ENCODE measurements around the gene SUOX. TPM values are rescaled to one million over a fixed set of nuclear protein-coding genes. Genes with fewer than 3 reads are reported as not detected.
A peak's percentile ranks its signal among the peaks of the same experiment; 100 is the strongest.

Gene SUOX
- total RNA-seq, 2 experiments from 2014 or later = 2.9 to 3.4 TPM

GRCh38 chr12:56018356-56018755, 21.3 kb downstream of the SUOX start:
- ATAC-seq (no peak), DNase-seq (no peak)
- H3K9me3 Mint-ChIP-seq (ENCODE audit: low read depth) = no peaks in the 10 kb centered on the region
- ChIA-PET CTCF (interaction anchor here (0.7 to 2.6 kb wide), 4 partner anchors 9 to 33 kb away, joined by 3 to 7 read pairs (median 4); no protein-coding TSS in a partner anchor), POLR2A (no interaction called here)
- intact Hi-C loops (cut with DNase I, micrococcal nuclease) = no loop called here
- no peak overlapping the region for H3K27ac Mint-ChIP-seq
- peaks cover 7% of the 10 kb centered on the region for H3K36me3 Mint-ChIP-seq (ENCODE audit: low read depth)
- H3K4me1 Mint-ChIP-seq = peaks cover 19% of the 10 kb centered on the region
- no peaks in the 10 kb centered on the region for H3K27me3 Mint-ChIP-seq
- no peak overlapping the region for H3K4me3 Mint-ChIP-seq

GRCh38 chr12:56020423-56021184, 23.5 kb downstream of the SUOX start, which contains the start of gene IKZF4:
TSS of gene IKZF4 (plus strand) at chr12:56021043. CDS start at chr12:56021494, 451 bp downstream.
- Mint-ChIP-seq H3K36me3 (ENCODE audit: low read depth) (peaks cover 19% of the 10 kb centered on the region), H3K4me3 (peak within 1 kb of the TSS; percentile 80), H3K27ac (peak within 1 kb of the TSS; percentile 95), H3K4me1 (peaks cover 24% of the 10 kb centered on the region), H3K9me3 (ENCODE audit: low read depth) (no peaks in the 10 kb centered on the region), H3K27me3 (no peaks in the 10 kb centered on the region)
- ChIA-PET POLR2A (interaction anchor here (0.7 kb wide), 1 partner anchor 81 kb away, joined by 5 read pairs; no protein-coding TSS in a partner anchor), CTCF (interaction anchor here (0.7 to 2.6 kb wide), 7 partner anchors 9 to 282 kb away, joined by 3 to 10 read pairs (median 5); partner anchors contain the start of gene RAB5B)
- intact Hi-C loops (cut with DNase I, micrococcal nuclease) = loop anchor here (1.0 to 2.0 kb wide), 3 partner anchors 13 to 21 kb away; partner anchors contain the start of gene RPS26 (in 2 of the 2)
- DNase-seq = peak; percentile 60
- peak; percentile 48 for ATAC-seq

- Mint-ChIP-seq H3K27me3 (no peaks in the 10 kb centered on the region), H3K36me3 (ENCODE audit: low read depth) (peaks cover 23% of the 10 kb centered on the region), H3K27ac (peak overlapping the region; percentile 95), H3K4me3 (peak overlapping the region; percentile 80), H3K9me3 (ENCODE audit: low read depth) (no peaks in the 10 kb centered on the region), H3K4me1 (peaks cover 22% of the 10 kb centered on the region)
- intact Hi-C loops (cut with DNase I, micrococcal nuclease) = loop anchor here (1.0 to 2.0 kb wide), 3 partner anchors 15 to 19 kb away; partner anchors contain the start of gene RPS26 (in 2 of the 2)
- ATAC-seq (peak; percentile 5), DNase-seq (no peak)
- ChIA-PET POLR2A (interaction anchor here (0.7 to 0.9 kb wide), 2 partner anchors 15 to 82 kb away, joined by 3 to 4 read pairs; no protein-coding TSS in a partner anchor), CTCF (interaction anchor here (0.7 to 2.2 kb wide), 10 partner anchors 11 to 283 kb away, joined by 3 to 10 read pairs (median 4); partner anchors contain the start of gene SUOX)
These were observed 24.9 kb downstream of the SUOX start for GRCh38 chr12:56021889-56022497.

GRCh38 chr12:56028511-56029165, 31.6 kb downstream of the SUOX start:
- ATAC-seq = no peak
- CTCF ChIA-PET = interaction anchor here (0.6 to 5.2 kb wide), 17 partner anchors 8 to 311 kb away, joined by 3 to 69 read pairs (median 4); partner anchors contain the start of genes IKZF4 and SUOX
- H3K4me3 Mint-ChIP-seq = no peak overlapping the region
- no peaks in the 10 kb centered on the region for H3K9me3 Mint-ChIP-seq (ENCODE audit: low read depth)
- no peaks in the 10 kb centered on the region for H3K27me3 Mint-ChIP-seq
- H3K36me3 Mint-ChIP-seq (ENCODE audit: low read depth) = peaks cover 58% of the 10 kb centered on the region
- POLR2A ChIA-PET = no interaction called here
- H3K27ac Mint-ChIP-seq = peak overlapping the region; percentile 10
- DNase-seq = no peak
- peaks cover 32% of the 10 kb centered on the region for H3K4me1 Mint-ChIP-seq
- intact Hi-C loops (cut with DNase I, micrococcal nuclease) = loop anchor here (1.0 kb wide), 1 partner anchor 32 kb away; no protein-coding TSS in a partner anchor

- ChIA-PET CTCF (interaction anchor here (0.6 to 5.2 kb wide), 29 partner anchors 9 to 312 kb away, joined by 3 to 69 read pairs (median 4); partner anchors contain the start of genes ERBB3, IKZF4, RAB5B and SUOX), POLR2A (interaction anchor here (0.6 kb wide), 1 partner anchor 105 kb away, joined by 4 read pairs; no protein-coding TSS in a partner anchor)
- Mint-ChIP-seq H3K4me1 (peaks cover 29% of the 10 kb centered on the region), H3K36me3 (ENCODE audit: low read depth) (peaks cover 57% of the 10 kb centered on the region), H3K4me3 (no peak overlapping the region), H3K27ac (no peak overlapping the region), H3K9me3 (ENCODE audit: low read depth) (no peaks in the 10 kb centered on the region), H3K27me3 (no peaks in the 10 kb centered on the region)
- intact Hi-C loops (cut with DNase I, micrococcal nuclease) = loop anchor here (1.0 kb wide), 1 partner anchor 33 kb away; no protein-coding TSS in a partner anchor
- no peak for DNase-seq
- no peak for ATAC-seq
These were observed 32.1 kb downstream of the SUOX start for GRCh38 chr12:56029166-56029519.

GRCh38 chr12:56029666-56030293, 32.7 kb downstream of the SUOX start:
- ChIA-PET POLR2A (interaction anchor here (0.6 to 0.7 kb wide), 2 partner anchors 106 to 212 kb away, joined by 4 read pairs; partner anchors contain the start of gene ORMDL2), CTCF (interaction anchor here (0.6 to 5.2 kb wide), 29 partner anchors 8 to 1626 kb away, joined by 3 to 69 read pairs (median 4); partner anchors contain the start of genes ERBB3, IKZF4, RAB5B and SUOX)
- no peak overlapping the region for H3K27ac Mint-ChIP-seq
- peak; percentile 60 for ATAC-seq
- intact Hi-C loops (cut with DNase I, micrococcal nuclease) = loop anchor here (1.0 kb wide), 1 partner anchor 33 kb away; no protein-coding TSS in a partner anchor
- no peak overlapping the region for H3K4me3 Mint-ChIP-seq
- H3K27me3 Mint-ChIP-seq = no peaks in the 10 kb centered on the region
- H3K36me3 Mint-ChIP-seq (ENCODE audit: low read depth) = peaks cover 56% of the 10 kb centered on the region
- H3K9me3 Mint-ChIP-seq (ENCODE audit: low read depth) = no peaks in the 10 kb centered on the region
- DNase-seq = peak; percentile 63
- H3K4me1 Mint-ChIP-seq = peaks cover 29% of the 10 kb centered on the region

GRCh38 chr12:56031987-56032386, 34.9 kb downstream of the SUOX start:
- Mint-ChIP-seq H3K27me3 (no peaks in the 10 kb centered on the region), H3K4me3 (peak overlapping the region; percentile 40), H3K27ac (peak overlapping the region; percentile 86), H3K9me3 (ENCODE audit: low read depth) (no peaks in the 10 kb centered on the region), H3K4me1 (peaks cover 32% of the 10 kb centered on the region), H3K36me3 (ENCODE audit: low read depth) (peaks cover 59% of the 10 kb centered on the region)
- POLR2A ChIA-PET = no interaction called here
- DNase-seq = peak; percentile 54
- peak; percentile 72 for ATAC-seq
- intact Hi-C loops (cut with DNase I, micrococcal nuclease) = no loop called here
- CTCF ChIA-PET = interaction anchor here (0.6 to 2.8 kb wide), 3 partner anchors 17 to 1152 kb away, joined by 3 to 12 read pairs (median 3); partner anchors contain the start of gene SUOX

GRCh38 chr12:56034586-56035332, 37.7 kb downstream of the SUOX start:
- intact Hi-C loops (cut with DNase I, micrococcal nuclease) = no loop called here
- POLR2A ChIA-PET = no interaction called here
- H3K4me1 Mint-ChIP-seq = peaks cover 40% of the 10 kb centered on the region
- no peaks in the 10 kb centered on the region for H3K9me3 Mint-ChIP-seq (ENCODE audit: low read depth)
- no peaks in the 10 kb centered on the region for H3K27me3 Mint-ChIP-seq
- DNase-seq (peak; percentile 25), ATAC-seq (peak; percentile 21)
- no peak overlapping the region for H3K27ac Mint-ChIP-seq
- no peak overlapping the region for H3K4me3 Mint-ChIP-seq
- CTCF ChIA-PET = interaction anchor here (0.6 to 1.6 kb wide), 3 partner anchors 12 to 49 kb away, joined by 3 read pairs; no protein-coding TSS in a partner anchor
- peaks cover 41% of the 10 kb centered on the region for H3K36me3 Mint-ChIP-seq (ENCODE audit: low read depth)

- Mint-ChIP-seq H3K9me3 (ENCODE audit: low read depth) (no peaks in the 10 kb centered on the region), H3K27ac (no peak overlapping the region), H3K4me1 (peaks cover 42% of the 10 kb centered on the region), H3K36me3 (ENCODE audit: low read depth) (peaks cover 34% of the 10 kb centered on the region), H3K4me3 (no peak overlapping the region), H3K27me3 (no peaks in the 10 kb centered on the region)
- DNase-seq (no peak), ATAC-seq (no peak)
- CTCF ChIA-PET = interaction anchor here (0.7 to 2.1 kb wide), 2 partner anchors 8 to 1378 kb away, joined by 3 to 10 read pairs; no protein-coding TSS in a partner anchor
- POLR2A ChIA-PET = no interaction called here
- intact Hi-C loops (cut with DNase I, micrococcal nuclease) = no loop called here
These were observed 40.1 kb downstream of the SUOX start for GRCh38 chr12:56037161-56037560.

Measured in activated CD4-positive, alpha-beta T cell treated with anti-CD3 and anti-CD28 coated beads for 36 hours (primary cell).